Measurements from ENCODE around the gene ARHGAP6.

ARHGAP6 gene

GRCh38 chrX:11665168-11666111 is at the start of gene ARHGAP6:
Gene ARHGAP6, minus strand, starts transcription at chrX:11665920. Its CDS starts 1,092 bp downstream, at chrX:11664828.
- DNase-seq, result no peak

- no peak for DNase-seq
Observed at GRCh38 chrX:11704725-11705495, 39.2 kb upstream of the ARHGAP6 start.

GRCh38 chrX:11703855-11704254 is 38.1 kb upstream of the ARHGAP6 start:
- no peak for DNase-seq

GRCh38 chrX:11702965-11703631 is 37.4 kb upstream of the ARHGAP6 start:
- no peak for DNase-seq

- no peak for DNase-seq
Observed at GRCh38 chrX:11702420-11702819, 36.7 kb upstream of the ARHGAP6 start.

GRCh38 chrX:11698702-11699101 is 33.0 kb upstream of the ARHGAP6 start:
- no peak for DNase-seq

GRCh38 chrX:11688201-11688600 is 22.5 kb upstream of the ARHGAP6 start:
- DNase-seq, result no peak

- DNase-seq, result no peak
Observed at GRCh38 chrX:11687157-11687556, 21.4 kb upstream of the ARHGAP6 start.

- no peak for DNase-seq
Observed at GRCh38 chrX:11683057-11683456, 17.3 kb upstream of the ARHGAP6 start.

- DNase-seq, result no peak
Observed at GRCh38 chrX:11678158-11678557, 12.4 kb upstream of the ARHGAP6 start.

GRCh38 chrX:11672213-11672612 is 6.5 kb upstream of the ARHGAP6 start:
- no peak for DNase-seq

GRCh38 chrX:11670316-11670715 is 4.6 kb upstream of the ARHGAP6 start:
- no peak for DNase-seq

- no peak for DNase-seq
Observed at GRCh38 chrX:11666952-11667685, 1.4 kb upstream of the ARHGAP6 start.

GRCh38 chrX:11666164-11666563 is 444 bp upstream of the ARHGAP6 start:
- no peak for DNase-seq

- DNase-seq, result no peak
Observed at GRCh38 chrX:11664211-11665167, 1.2 kb downstream of the ARHGAP6 start.

GRCh38 chrX:11663875-11664210 is 1.9 kb downstream of the ARHGAP6 start:
- no peak for DNase-seq

- DNase-seq, result no peak
Observed at GRCh38 chrX:11655282-11656015, 10.3 kb downstream of the ARHGAP6 start.

- DNase-seq, result no peak
Observed at GRCh38 chrX:11648705-11649519, 16.8 kb downstream of the ARHGAP6 start.

- no peak for DNase-seq
Observed at GRCh38 chrX:11647138-11647537, 18.6 kb downstream of the ARHGAP6 start.

Data from AML-193 (cell line).